ENCODE data around the gene GFPT2.
"Not testable (repeated sequence)": the region's sequence is repeated elsewhere in the genome, so short reads cannot be mapped to it uniquely, and the experiment has no call there.

GFPT2 gene

GRCh38 chr5:180304431-180305375, 48.4 kb downstream of the GFPT2 start:
- DNase-seq (ENCODE audit: low spot score) = no peak

- no peak for DNase-seq (ENCODE audit: low spot score)
Observed at GRCh38 chr5:180304016-180304292, 49.2 kb downstream of the GFPT2 start.

- no peak for DNase-seq (ENCODE audit: low spot score)
Observed at GRCh38 chr5:180303226-180304015, 49.7 kb downstream of the GFPT2 start.

GRCh38 chr5:180302256-180302655, 50.9 kb downstream of the GFPT2 start:
- DNase-seq (ENCODE audit: low spot score) = no peak

- DNase-seq (ENCODE audit: low spot score) = no peak
Observed at GRCh38 chr5:180301253-180301652, 51.9 kb downstream of the GFPT2 start.

GRCh38 chr5:180299526-180299925, 53.6 kb downstream of the GFPT2 start:
- DNase-seq (ENCODE audit: low spot score) = no peak

GRCh38 chr5:180299014-180299413, 54.1 kb downstream of the GFPT2 start:
- not testable (repeated sequence) for DNase-seq (ENCODE audit: low spot score)

- DNase-seq (ENCODE audit: low spot score) = no peak
Observed at GRCh38 chr5:180297587-180298282, 55.4 kb downstream of the GFPT2 start.

GRCh38 chr5:180296771-180297170, 56.4 kb downstream of the GFPT2 start:
- DNase-seq (ENCODE audit: low spot score) = no peak

GRCh38 chr5:180294913-180295555, 58.1 kb downstream of the GFPT2 start:
- no peak for DNase-seq (ENCODE audit: low spot score)

GRCh38 chr5:180294411-180294810, 58.7 kb downstream of the GFPT2 start:
- no peak for DNase-seq (ENCODE audit: low spot score)

GRCh38 chr5:180291943-180292831, 60.9 kb downstream of the GFPT2 start, which contains the start of gene MAPK9:
TSS of gene MAPK9 (minus strand) at chr5:180292083. CDS start at chr5:180280561, 11,522 bp downstream.
- DNase-seq (ENCODE audit: low spot score) = peak; percentile 79

GRCh38 chr5:180291234-180291940, 61.7 kb downstream of the GFPT2 start:
- DNase-seq (ENCODE audit: low spot score) = no peak

GRCh38 chr5:180290568-180291233, 62.4 kb downstream of the GFPT2 start:
- no peak for DNase-seq (ENCODE audit: low spot score)

GRCh38 chr5:180289966-180290365, 63.2 kb downstream of the GFPT2 start:
- no peak for DNase-seq (ENCODE audit: low spot score)

- DNase-seq (ENCODE audit: low spot score) = no peak
Observed at GRCh38 chr5:180289433-180289832, 63.7 kb downstream of the GFPT2 start.

GRCh38 chr5:180287868-180288267, 65.3 kb downstream of the GFPT2 start:
- DNase-seq (ENCODE audit: low spot score) = no peak

- no peak for DNase-seq (ENCODE audit: low spot score)
Observed at GRCh38 chr5:180287404-180287803, 65.7 kb downstream of the GFPT2 start.

- peak; percentile 74 for DNase-seq (ENCODE audit: low spot score)
Observed at GRCh38 chr5:180284149-180284548, 69.0 kb downstream of the GFPT2 start.

Data from cerebellar cortex (tissue), 1 donor.